ENCODE results near the gene MAPKBP1.

Gene MAPKBP1

DNA sequence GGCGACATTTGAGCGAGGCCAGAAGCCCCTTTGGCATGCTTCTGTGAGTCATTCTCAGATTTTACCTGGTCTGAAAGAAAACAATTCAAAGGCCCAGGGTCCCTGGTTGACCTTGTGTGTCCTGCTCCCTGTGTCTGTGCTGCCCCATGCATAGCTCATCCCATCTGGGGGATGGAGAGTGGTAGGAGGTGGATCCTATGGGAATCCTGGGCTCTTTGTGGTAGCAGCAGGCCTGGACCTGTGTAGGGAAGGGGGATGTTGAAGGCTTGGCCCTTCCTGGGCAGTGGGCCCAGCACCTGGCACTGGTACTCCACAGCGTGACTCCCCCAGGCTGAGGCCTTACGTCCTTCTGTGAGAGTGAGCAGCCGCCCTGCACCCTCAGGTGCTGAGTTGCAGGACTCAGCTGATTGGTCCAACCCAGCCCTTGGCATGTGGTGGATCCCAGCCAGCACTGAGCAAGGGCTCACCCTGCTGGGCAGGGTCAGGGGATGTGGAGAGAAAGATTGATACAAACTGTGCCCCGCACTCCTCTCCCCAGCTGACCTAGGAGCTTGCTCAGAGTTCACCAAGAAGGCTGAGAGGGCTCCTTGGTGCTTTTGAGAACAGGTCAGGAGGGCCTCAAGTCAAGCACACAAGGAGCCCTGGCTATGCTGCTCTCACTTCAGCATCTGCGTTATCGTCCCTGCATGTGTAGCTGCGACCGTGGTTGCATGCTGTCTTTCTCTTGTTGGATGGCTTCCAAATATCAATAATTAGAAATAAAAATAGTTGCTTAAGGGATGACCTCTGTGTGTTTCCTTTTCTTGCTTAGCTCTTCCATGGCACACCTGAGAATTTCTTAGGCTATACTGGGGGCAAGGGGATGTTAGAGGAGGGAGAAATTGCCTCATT lies 32.3 kb downstream of the MAPKBP1 start:
- Mint-ChIP-seq H3K4me3 (no peak overlapping the region), H3K27me3 (ENCODE audit: low read depth) (no peaks in the 10 kb centered on the region), H3K27ac (no peak overlapping the region), H3K36me3 (ENCODE audit: low read depth) (peaks cover 6% of the 10 kb centered on the region), H3K4me1 (ENCODE audit: low read depth) (peaks cover 24% of the 10 kb centered on the region), H3K9me3 (no peaks in the 10 kb centered on the region)

DNA sequence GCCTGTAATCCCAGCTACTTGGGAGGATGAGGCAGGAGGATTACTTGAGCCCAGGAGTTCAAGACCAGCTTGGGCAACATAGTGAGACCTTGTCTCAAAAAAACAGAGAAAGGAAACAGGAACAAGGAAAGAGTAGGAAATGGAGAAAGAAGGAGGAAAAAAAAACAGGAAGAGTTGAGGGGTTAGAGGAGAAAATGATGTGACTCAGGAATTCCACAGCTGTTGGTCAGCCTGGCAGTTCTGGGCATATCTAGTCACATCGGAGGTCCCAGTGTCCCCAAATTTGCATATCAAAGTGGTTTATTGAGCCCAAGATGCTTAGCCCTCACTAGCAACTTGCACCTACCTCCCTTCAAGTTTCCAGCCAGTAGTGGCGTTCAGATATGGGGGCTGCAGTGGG lies 34.8 kb downstream of the MAPKBP1 start:
- Mint-ChIP-seq H3K27ac (no peak overlapping the region), H3K27me3 (ENCODE audit: low read depth) (no peaks in the 10 kb centered on the region), H3K4me1 (ENCODE audit: low read depth) (peaks cover 29% of the 10 kb centered on the region), H3K36me3 (ENCODE audit: low read depth) (peaks cover 12% of the 10 kb centered on the region), H3K4me3 (no peak overlapping the region), H3K9me3 (no peaks in the 10 kb centered on the region)

GRCh38 chr15:41809526-41810220 lies 35.4 kb downstream of the MAPKBP1 start:
- Mint-ChIP-seq H3K27me3 (ENCODE audit: low read depth) (no peaks in the 10 kb centered on the region), H3K36me3 (ENCODE audit: low read depth) (peaks cover 14% of the 10 kb centered on the region), H3K4me3 (no peak overlapping the region), H3K4me1 (ENCODE audit: low read depth) (peaks cover 26% of the 10 kb centered on the region), H3K9me3 (no peaks in the 10 kb centered on the region), H3K27ac (no peak overlapping the region)

DNA sequence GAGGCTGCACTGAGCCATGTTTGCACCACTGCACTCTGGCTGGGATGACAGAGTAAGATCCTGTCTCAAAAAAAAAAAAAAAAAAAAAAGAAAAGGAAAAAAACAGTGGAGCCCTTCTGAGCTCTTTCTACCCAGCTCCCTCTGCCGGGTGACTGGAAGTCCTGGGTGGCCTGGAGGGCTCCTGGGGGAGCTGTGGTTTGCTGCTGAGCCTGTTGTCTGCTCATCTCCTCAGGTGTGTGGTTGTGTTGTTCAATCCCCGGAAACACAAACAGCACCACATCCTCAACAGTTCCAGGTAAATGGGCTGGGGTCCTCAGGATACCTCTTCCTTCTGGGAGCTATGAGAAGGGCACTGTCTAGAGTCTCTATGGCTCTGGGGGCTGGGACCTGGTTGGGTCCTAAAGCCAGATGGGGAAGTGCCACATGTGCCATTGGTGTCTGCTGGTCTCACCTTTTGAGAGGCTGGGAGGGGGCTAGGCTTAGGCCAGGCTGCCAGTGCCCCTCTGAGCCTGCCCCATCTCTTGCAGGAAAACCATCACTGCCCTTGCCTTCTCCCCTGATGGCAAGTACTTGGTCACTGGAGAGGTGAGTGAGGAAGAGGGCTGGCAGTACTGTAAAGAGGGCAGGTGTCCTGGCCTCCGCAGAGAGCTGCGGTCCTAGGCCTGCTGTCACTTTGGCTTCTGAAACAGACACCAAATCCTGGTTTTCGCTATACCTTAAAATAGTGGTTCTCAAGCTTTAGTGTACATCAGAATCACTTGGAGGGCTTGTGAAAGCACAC lies 36.6 kb downstream of the MAPKBP1 start:
- Mint-ChIP-seq H3K4me1 (ENCODE audit: low read depth) (peaks cover 23% of the 10 kb centered on the region), H3K4me3 (no peak overlapping the region), H3K27me3 (ENCODE audit: low read depth) (no peaks in the 10 kb centered on the region), H3K9me3 (no peaks in the 10 kb centered on the region), H3K36me3 (ENCODE audit: low read depth) (peaks cover 18% of the 10 kb centered on the region), H3K27ac (peak overlapping the region; percentile 15)

DNA sequence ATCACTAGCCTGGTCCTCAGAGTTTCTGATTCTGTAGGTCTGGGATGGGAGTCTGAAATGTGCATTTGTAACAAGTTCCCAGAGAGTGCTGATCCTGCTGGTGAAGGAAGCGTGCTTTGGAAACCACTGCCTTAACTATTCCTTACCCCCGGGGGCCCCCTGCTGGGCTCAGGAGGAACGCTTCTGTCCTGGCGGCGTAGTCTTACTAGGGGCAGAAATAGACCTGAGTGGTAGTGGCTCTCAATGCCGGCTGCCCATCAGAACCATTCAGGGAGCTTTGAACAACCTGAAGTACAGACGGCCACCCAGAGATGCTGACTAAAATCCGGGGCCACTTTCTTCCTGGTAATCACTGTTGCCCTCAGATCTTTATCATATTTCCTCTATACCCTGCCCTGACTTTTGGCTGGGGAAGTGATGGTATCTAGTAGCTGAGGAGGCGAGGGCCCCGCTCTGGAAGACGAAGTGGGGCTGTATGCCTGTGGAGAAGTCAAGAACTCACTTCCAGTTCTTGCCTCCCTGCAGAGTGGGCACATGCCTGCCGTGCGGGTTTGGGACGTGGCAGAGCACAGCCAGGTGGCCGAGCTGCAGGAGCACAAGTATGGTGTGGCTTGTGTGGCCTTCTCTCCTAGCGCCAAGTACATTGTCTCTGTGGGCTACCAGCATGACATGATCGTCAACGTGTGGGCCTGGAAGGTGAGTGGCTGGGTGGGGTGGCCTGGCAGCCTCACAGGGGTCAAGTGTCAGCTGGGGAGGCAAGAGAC lies 37.3 kb downstream of the MAPKBP1 start:
- peaks cover 18% of the 10 kb centered on the region for H3K36me3 Mint-ChIP-seq (ENCODE audit: low read depth)
- H3K27ac Mint-ChIP-seq: peak overlapping the region; percentile 15
- peaks cover 21% of the 10 kb centered on the region for H3K4me1 Mint-ChIP-seq (ENCODE audit: low read depth)
- no peak overlapping the region for H3K4me3 Mint-ChIP-seq
- H3K27me3 Mint-ChIP-seq (ENCODE audit: low read depth): no peaks in the 10 kb centered on the region
- no peaks in the 10 kb centered on the region for H3K9me3 Mint-ChIP-seq

- H3K27ac Mint-ChIP-seq: no peak overlapping the region
- H3K27me3 Mint-ChIP-seq (ENCODE audit: low read depth): no peaks in the 10 kb centered on the region
- H3K9me3 Mint-ChIP-seq: no peaks in the 10 kb centered on the region
- H3K4me1 Mint-ChIP-seq (ENCODE audit: low read depth): peaks cover 21% of the 10 kb centered on the region
- no peak overlapping the region for H3K4me3 Mint-ChIP-seq
- peaks cover 19% of the 10 kb centered on the region for H3K36me3 Mint-ChIP-seq (ENCODE audit: low read depth)
These were observed 38.6 kb downstream of the MAPKBP1 start for GRCh38 chr15:41812820-41813375.

GRCh38 chr15:41813426-41813825 lies 39.1 kb downstream of the MAPKBP1 start:
- Mint-ChIP-seq H3K4me3 (no peak overlapping the region), H3K9me3 (no peaks in the 10 kb centered on the region)

GRCh38 chr15:41814534-41814933 lies 40.2 kb downstream of the MAPKBP1 start:
- peaks cover 28% of the 10 kb centered on the region for H3K36me3 Mint-ChIP-seq (ENCODE audit: low read depth)
- no peak overlapping the region for H3K4me3 Mint-ChIP-seq

More at GRCh38 chr15:41813426-41813825, 39.1 kb downstream of the MAPKBP1 start:
- peaks cover 21% of the 10 kb centered on the region for H3K4me1 Mint-ChIP-seq (ENCODE audit: low read depth)
- peaks cover 21% of the 10 kb centered on the region for H3K36me3 Mint-ChIP-seq (ENCODE audit: low read depth)
- no peak overlapping the region for H3K27ac Mint-ChIP-seq
- H3K27me3 Mint-ChIP-seq (ENCODE audit: low read depth): no peaks in the 10 kb centered on the region

DNA sequence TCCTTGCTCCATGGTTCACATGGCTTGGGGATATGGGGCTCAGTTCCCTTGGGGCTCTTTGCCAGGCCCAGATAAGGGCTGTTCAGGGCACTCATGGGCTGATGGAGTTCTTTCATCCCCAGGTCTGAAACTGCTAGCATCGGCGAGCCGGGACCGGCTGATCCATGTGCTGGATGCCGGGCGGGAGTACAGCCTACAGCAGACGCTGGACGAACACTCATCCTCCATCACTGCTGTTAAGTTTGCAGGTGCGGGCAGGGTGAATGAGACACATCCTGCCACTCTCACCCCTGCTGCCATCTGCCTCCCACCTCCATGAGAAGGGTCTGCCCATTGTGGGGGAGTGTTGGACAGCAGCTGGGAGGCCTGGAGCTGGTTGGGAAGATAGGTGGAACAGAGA lies 42.5 kb downstream of the MAPKBP1 start:
- Mint-ChIP-seq H3K27ac (no peak overlapping the region), H3K4me1 (ENCODE audit: low read depth) (peaks cover 4% of the 10 kb centered on the region), H3K36me3 (ENCODE audit: low read depth) (peaks cover 38% of the 10 kb centered on the region), H3K27me3 (ENCODE audit: low read depth) (no peaks in the 10 kb centered on the region), H3K9me3 (no peaks in the 10 kb centered on the region), H3K4me3 (no peak overlapping the region)

More at GRCh38 chr15:41814534-41814933, 40.2 kb downstream of the MAPKBP1 start:
- Mint-ChIP-seq H3K9me3 (no peaks in the 10 kb centered on the region), H3K27ac (no peak overlapping the region), H3K4me1 (ENCODE audit: low read depth) (peaks cover 22% of the 10 kb centered on the region), H3K27me3 (ENCODE audit: low read depth) (no peaks in the 10 kb centered on the region)

DNA sequence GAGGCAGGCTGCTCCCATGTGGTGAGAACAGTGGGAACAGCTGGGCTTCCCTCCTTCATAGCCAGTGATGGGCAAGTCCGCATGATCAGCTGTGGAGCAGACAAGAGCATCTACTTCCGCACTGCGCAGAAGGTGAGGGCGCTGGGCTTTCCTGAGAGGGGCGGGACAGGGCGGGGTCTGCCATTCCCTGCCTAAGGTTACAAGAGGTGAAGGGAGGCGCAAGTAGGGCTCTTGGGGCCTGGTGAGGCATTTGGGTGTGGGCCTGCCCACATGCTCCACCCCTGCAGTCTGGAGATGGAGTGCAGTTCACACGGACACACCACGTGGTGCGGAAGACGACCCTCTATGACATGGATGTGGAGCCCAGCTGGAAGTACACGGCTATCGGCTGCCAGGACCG lies 43.0 kb downstream of the MAPKBP1 start:
- Mint-ChIP-seq H3K4me1 (ENCODE audit: low read depth) (peaks cover 2% of the 10 kb centered on the region), H3K27ac (no peak overlapping the region), H3K4me3 (no peak overlapping the region), H3K27me3 (ENCODE audit: low read depth) (no peaks in the 10 kb centered on the region), H3K36me3 (ENCODE audit: low read depth) (peaks cover 38% of the 10 kb centered on the region), H3K9me3 (no peaks in the 10 kb centered on the region)

DNA sequence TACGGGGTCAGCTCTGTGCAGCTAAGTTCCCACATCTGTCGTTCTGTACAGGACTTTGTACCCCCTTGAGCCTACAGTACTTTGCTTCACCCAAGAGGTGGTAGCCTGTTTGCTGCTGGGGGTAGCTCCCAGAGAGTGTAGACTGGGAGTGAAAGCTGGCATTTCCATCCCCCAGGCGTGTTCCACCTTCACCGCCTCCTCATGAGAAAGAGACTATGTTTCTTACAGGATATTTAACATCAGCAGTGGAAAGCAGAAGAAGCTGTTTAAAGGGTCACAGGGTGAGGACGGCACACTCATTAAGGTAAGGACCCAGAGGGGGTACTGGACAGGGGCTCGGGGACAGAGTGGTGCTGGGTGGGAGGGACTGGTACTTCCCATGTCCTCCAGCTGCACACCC lies 43.5 kb downstream of the MAPKBP1 start:
- H3K4me3 Mint-ChIP-seq: no peak overlapping the region
- no peaks in the 10 kb centered on the region for H3K9me3 Mint-ChIP-seq
- H3K27me3 Mint-ChIP-seq (ENCODE audit: low read depth): no peaks in the 10 kb centered on the region
- no peak overlapping the region for H3K27ac Mint-ChIP-seq
- H3K4me1 Mint-ChIP-seq (ENCODE audit: low read depth): peaks cover 2% of the 10 kb centered on the region
- peaks cover 40% of the 10 kb centered on the region for H3K36me3 Mint-ChIP-seq (ENCODE audit: low read depth)

- H3K9me3 Mint-ChIP-seq: no peaks in the 10 kb centered on the region
- peaks cover 38% of the 10 kb centered on the region for H3K36me3 Mint-ChIP-seq (ENCODE audit: low read depth)
- H3K4me3 Mint-ChIP-seq: no peak overlapping the region
- H3K4me1 Mint-ChIP-seq (ENCODE audit: low read depth): peaks cover 2% of the 10 kb centered on the region
- H3K27ac Mint-ChIP-seq: peak overlapping the region; percentile 8
- no peaks in the 10 kb centered on the region for H3K27me3 Mint-ChIP-seq (ENCODE audit: low read depth)
These were observed 45.3 kb downstream of the MAPKBP1 start for GRCh38 chr15:41819455-41820050.

DNA sequence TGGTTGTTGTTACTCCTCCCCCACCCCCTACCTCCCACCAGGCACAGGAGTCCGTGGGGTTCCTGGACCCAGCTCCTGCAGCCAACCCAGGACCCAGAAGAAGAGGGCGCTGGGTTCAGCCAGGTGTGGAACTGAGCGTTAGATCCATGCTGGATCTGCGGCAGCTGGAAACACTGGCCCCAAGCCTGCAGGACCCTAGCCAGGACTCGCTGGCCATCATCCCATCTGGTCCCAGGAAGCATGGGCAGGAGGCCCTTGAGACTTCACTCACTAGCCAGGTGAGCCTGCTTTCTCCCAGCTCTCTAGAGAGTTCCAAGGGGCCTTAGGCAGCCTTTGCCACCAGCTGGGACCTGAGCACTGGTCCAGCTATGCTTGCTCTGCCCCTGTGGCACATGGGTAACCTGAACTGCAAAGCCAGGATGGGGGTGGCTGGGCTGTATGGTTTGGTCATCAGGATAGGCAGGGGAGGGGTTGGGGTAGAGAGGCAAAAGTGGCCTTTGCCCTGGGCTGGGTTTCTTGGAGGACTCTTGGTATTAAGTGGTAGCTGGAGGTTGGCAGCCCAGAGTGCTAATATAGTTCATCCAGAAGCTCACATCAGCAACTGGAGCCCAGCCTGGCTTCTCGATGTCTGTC lies 46.6 kb downstream of the MAPKBP1 start:
- peaks cover 2% of the 10 kb centered on the region for H3K4me1 Mint-ChIP-seq (ENCODE audit: low read depth)
- H3K27ac Mint-ChIP-seq: no peak overlapping the region
- peaks cover 34% of the 10 kb centered on the region for H3K36me3 Mint-ChIP-seq (ENCODE audit: low read depth)
- H3K4me3 Mint-ChIP-seq: no peak overlapping the region
- H3K27me3 Mint-ChIP-seq (ENCODE audit: low read depth): no peaks in the 10 kb centered on the region
- H3K9me3 Mint-ChIP-seq: no peaks in the 10 kb centered on the region

All from T-helper 1 cell treated with Interleukin-12 subunit alpha and Interleukin-12 subunit beta and Interleukin-4 antibody, amounts not matched to agents 30 μg/mL and 1 μg/mL, for 36 hours (primary cell).